ENCODE data around the gene ATP10D. TPM values are rescaled to one million over a fixed set of nuclear protein-coding genes. Genes with fewer than 3 reads are reported as not detected.
"Not testable (repeated sequence)": the region's sequence is repeated elsewhere in the genome, so short reads cannot be mapped to it uniquely, and the experiment has no call there.

ATP10D gene
- total RNA-seq, 1 donor from 2014 or later: 25.2 TPM

DNA sequence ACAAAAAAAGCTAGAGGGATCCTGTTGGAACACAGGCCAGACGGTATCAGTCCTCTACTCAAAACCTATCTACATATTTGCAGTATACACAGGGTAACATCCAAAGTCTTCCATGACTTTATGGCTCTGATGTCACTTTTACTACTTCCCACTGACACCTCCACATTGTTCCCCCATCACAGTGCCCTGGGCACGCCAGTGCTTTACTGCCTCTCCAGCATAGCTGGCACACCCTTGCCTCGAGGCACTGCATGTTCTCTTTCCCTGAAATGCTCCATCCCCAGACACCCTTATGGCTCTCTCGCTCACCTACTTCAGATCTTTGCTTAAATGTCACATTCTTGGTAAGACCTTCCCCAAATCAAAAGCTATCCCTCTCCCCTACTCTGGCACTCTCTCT is 6.3 kb upstream of the ATP10D start:
- ATAC-seq (no peak), DNase-seq (no peak)
- intact Hi-C loops (cut with DNase I): no loop called here
- Histone ChIP-seq H3K27me3 (ENCODE audit: low read depth) (no peaks in the 10 kb centered on the region), H3K27ac (no peak overlapping the region), H3K4me3 (no peak overlapping the region), H3K9me3 (no peaks in the 10 kb centered on the region), H3K36me3 (no peaks in the 10 kb centered on the region), H3K4me1 (no peaks in the 10 kb centered on the region)
- TF ChIP-seq, protein P1, sequence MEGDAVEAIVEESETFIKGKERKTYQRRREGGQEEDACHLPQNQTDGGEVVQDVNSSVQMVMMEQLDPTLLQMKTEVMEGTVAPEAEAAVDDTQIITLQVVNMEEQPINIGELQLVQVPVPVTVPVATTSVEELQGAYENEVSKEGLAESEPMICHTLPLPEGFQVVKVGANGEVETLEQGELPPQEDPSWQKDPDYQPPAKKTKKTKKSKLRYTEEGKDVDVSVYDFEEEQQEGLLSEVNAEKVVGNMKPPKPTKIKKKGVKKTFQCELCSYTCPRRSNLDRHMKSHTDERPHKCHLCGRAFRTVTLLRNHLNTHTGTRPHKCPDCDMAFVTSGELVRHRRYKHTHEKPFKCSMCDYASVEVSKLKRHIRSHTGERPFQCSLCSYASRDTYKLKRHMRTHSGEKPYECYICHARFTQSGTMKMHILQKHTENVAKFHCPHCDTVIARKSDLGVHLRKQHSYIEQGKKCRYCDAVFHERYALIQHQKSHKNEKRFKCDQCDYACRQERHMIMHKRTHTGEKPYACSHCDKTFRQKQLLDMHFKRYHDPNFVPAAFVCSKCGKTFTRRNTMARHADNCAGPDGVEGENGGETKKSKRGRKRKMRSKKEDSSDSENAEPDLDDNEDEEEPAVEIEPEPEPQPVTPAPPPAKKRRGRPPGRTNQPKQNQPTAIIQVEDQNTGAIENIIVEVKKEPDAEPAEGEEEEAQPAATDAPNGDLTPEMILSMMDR (IDR thresholded peaks at IDR 0.05): no peak

DNA sequence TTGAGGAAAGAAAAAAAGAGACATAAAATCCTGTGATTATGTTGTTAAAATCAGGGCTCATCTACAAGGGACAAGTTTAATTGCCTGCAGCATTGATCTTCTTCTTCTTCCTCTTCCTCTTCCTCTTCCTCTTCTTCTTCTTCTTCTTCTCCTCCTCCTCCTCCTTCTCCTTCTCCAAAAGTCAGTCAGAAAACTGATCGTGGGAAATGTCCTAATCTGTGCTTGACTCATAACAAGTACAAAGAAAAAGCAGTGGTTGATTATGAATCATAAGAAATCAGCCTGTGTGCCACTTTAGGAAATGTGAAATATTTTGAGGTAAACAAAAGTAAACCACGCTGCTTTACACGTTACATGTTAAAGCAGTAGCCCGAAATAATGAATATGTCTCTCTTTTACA is 2.7 kb upstream of the ATP10D start:
- ATAC-seq (no peak), DNase-seq (no peak)
- no peak overlapping the region for H3K4me3 ChIP-seq
- no peaks in the 10 kb centered on the region for H3K27me3 ChIP-seq (ENCODE audit: low read depth)
- H3K9me3 ChIP-seq: no peaks in the 10 kb centered on the region
- H3K4me1 ChIP-seq: peaks cover 9% of the 10 kb centered on the region
- TF ChIP-seq, protein P1 (IDR thresholded peaks at IDR 0.05): no peak
- intact Hi-C loops (cut with DNase I): no loop called here
- no peak overlapping the region for H3K27ac ChIP-seq
- no peaks in the 10 kb centered on the region for H3K36me3 ChIP-seq

DNA sequence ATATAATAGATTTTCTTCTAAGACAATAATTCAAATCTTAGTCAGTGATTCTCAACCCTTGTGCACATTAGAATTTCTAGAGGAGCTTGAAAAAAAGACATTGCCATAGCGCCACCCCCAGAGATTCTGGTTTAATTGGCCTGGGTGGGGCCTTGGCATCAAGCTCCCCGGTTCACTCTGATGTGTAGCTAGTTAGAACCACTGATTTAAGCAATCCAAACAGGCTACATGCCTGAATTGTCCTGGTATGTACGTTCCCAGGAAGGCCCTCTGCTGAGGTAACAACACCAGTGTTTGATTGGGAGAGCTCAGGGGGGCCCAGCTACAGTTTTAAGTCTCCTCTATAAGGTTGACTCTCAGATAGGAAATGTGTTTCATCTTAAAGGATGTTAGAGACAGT is 1.3 kb upstream of the ATP10D start:
- intact Hi-C loops (cut with DNase I): no loop called here
- H3K27ac ChIP-seq: no peak overlapping the region

DNA sequence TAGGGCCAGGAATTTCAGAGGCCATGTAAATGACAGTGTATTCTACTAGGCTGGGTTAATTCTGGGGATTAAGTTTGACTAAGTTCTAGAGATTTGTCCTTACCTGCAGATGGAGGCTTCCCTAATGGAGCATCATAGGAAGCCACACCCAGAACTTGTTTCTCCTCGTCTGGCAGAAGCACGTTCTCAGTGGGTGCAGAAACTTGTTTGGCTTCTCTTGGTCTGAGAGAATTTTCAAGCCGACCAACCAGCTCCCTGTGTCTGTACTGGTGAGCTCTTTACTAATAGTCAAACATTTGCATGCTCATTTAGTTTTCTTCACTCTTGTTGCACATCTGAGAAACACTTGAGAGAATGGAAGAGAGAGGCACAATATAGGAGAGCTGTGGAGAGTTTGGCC is 907 bp upstream of the ATP10D start:
- Histone ChIP-seq H3K9me3 (no peaks in the 10 kb centered on the region), H3K4me1 (peaks cover 13% of the 10 kb centered on the region), H3K4me3 (no peak overlapping the region), H3K27me3 (ENCODE audit: low read depth) (no peaks in the 10 kb centered on the region), H3K36me3 (no peaks in the 10 kb centered on the region), H3K27ac (no peak overlapping the region)
- TF ChIP-seq, protein P1 (IDR thresholded peaks at IDR 0.05): no peak
- no peak for DNase-seq
- intact Hi-C loops (cut with DNase I): no loop called here
- ATAC-seq: no peak

More for the DNA sequence above, 1.3 kb upstream of the ATP10D start:
- Histone ChIP-seq H3K4me1 (peaks cover 13% of the 10 kb centered on the region), H3K36me3 (no peaks in the 10 kb centered on the region), H3K4me3 (no peak overlapping the region), H3K9me3 (no peaks in the 10 kb centered on the region), H3K27me3 (ENCODE audit: low read depth) (no peaks in the 10 kb centered on the region)
- no peak for ATAC-seq
- no peak for DNase-seq
- TF ChIP-seq, protein P1 (IDR thresholded peaks at IDR 0.05): no peak

DNA sequence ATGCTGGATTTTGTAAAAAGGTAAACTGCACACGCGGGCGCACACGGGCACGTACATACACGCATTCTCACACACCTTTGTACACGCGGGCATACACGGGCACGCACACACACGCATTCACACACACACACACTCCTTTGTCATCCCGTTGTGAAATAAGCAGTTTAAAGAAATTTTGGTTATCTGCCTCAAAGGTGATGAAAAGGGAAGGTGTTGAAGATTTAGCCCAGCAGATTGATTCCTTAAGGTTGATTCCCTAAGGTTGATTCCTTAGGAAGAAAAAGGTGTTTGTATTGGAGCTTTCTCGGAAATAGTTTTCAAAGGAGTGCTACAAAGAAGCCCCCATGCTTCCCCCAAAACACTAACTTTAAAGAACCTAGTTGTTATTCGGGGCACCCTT is 693 bp downstream of the ATP10D start:
- Histone ChIP-seq H3K4me3 (peak overlapping the region; percentile 67), H3K27ac (peak overlapping the region; percentile 89), H3K27me3 (ENCODE audit: low read depth) (no peaks in the 10 kb centered on the region), H3K9me3 (no peaks in the 10 kb centered on the region), H3K36me3 (no peaks in the 10 kb centered on the region), H3K4me1 (peaks cover 13% of the 10 kb centered on the region)
- ATAC-seq: peak in 1 of 2 donors; percentile 15
- intact Hi-C loops (cut with DNase I): no loop called here
- TF ChIP-seq, protein P1 (IDR thresholded peaks at IDR 0.05): no peak
- no peak for DNase-seq

DNA sequence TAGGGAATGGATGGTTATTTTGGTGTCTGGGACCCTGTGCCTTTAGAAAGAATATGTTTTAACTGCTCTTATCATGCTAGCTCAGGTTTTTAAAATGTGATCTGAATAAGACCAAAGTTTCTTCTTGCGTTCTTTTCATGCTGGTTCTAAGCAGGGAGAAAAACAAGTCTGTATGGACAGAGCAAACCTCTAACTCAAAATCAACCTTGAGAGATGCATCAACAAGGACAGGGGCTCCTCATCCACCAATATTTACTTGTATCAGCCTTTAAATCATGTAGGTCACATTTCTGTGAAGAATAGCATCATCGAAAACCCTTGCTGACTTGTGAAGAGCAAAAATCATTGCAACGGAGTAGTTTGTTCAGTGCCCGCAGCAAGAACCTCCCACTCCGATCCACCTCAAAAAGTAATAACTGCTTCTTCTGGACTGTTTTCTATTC is 1.2 kb downstream of the ATP10D start:
- Histone ChIP-seq H3K36me3 (no peaks in the 10 kb centered on the region), H3K9me3 (no peaks in the 10 kb centered on the region), H3K27me3 (ENCODE audit: low read depth) (no peaks in the 10 kb centered on the region), H3K27ac (peak overlapping the region; percentile 89), H3K4me1 (peaks cover 13% of the 10 kb centered on the region), H3K4me3 (peak overlapping the region; percentile 67)
- TF ChIP-seq, protein P1 (IDR thresholded peaks at IDR 0.05): no peak
- ATAC-seq (no peak), DNase-seq (no peak)
- intact Hi-C loops (cut with DNase I): no loop called here

DNA sequence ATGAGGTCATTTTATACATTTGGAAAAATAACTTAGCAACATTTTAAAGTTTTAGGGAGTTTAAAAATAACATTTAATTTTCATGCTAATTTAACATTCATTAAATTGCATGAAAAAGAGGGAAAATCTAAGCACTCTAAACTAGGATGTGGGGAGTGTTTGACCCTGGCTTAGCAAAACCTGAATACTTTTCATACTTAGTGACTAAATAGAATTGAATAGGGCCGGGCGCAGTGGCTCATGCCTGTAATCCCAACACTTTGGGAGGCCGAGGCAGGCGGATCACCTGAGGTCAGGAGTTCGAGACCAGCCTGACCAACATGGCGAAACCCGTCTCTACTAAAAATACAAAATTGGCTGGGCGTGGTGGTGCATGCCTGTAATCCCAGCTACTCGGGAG is 1.7 kb downstream of the ATP10D start:
- Histone ChIP-seq H3K4me3 (peak overlapping the region; percentile 67), H3K4me1 (peaks cover 13% of the 10 kb centered on the region)
- ATAC-seq; H3K27me3 ChIP-seq (ENCODE audit: low read depth); H3K9me3 ChIP-seq; H3K27ac ChIP-seq; intact Hi-C loops (cut with DNase I); H3K36me3 ChIP-seq; DNase-seq: not testable (repeated sequence)

Data from lower lobe of right lung (tissue), 2 donors.